HEK293 (cell line): ENCODE measurements around the gene ZNHIT3.

ENCODE experiments used
- CTCF ChIA-PET: fragments of 350-600 bp; formaldehyde crosslinking; extraction: SDS; loops from one replicate; lab custom pipeline; 2021; ENCODE audit warnings: antibody characterized with exemption; lab: Yijun Ruan, JAX
- POLR2A ChIA-PET: fragments of 300-600 bp; formaldehyde crosslinking; extraction: SDS; loops from one replicate; lab custom pipeline; 2020; ENCODE audit warnings: antibody characterized with exemption, inconsistent platforms; lab: Yijun Ruan, JAX
- H3K27ac ChIP-seq: fragments of 200-500 bp; sonication (Bioruptor generic); 2 replicates; pipeline ENCODE4 v1.5.1; 2014; ENCODE audit warnings: low read depth, low read length, control low read depth, inconsistent platforms; ENCODE audit errors: extremely low read depth
- H3K36me3 ChIP-seq, 2 experiments: fragments of 200-500 bp in 1 of 2; sonication (Bioruptor generic) in 1 of 2; 1 replicate in 1 of 2; 2 replicates in 1 of 2; pipeline ENCODE4 v1.5.1; 2014 to 2017; ENCODE audit warnings: inconsistent platforms in 2 of 2, low read length in 2 of 2; ENCODE audit not compliant: control insufficient read depth in 2 of 2, insufficient read depth in 1 of 2
- H3K4me1 ChIP-seq: fragments of 200-500 bp; sonication (Bioruptor generic); 2 replicates; pipeline ENCODE4 v1.5.1; 2014; ENCODE audit warnings: mild to moderate bottlenecking, low read length, inconsistent platforms; ENCODE audit not compliant: control insufficient read depth, insufficient read depth
- H3K4me3 ChIP-seq: 2 replicates; pipeline ENCODE4 v1.5.1; 2011; ENCODE audit warnings: low read depth, mild to moderate bottlenecking, control low read depth, low read length, moderate library complexity
- H3K9me3 ChIP-seq: fragments of 200-500 bp; sonication (Bioruptor generic); 2 replicates; pipeline ENCODE4 v1.5.1; 2014; ENCODE audit warnings: low read depth, low read length, inconsistent platforms; ENCODE audit not compliant: control insufficient read depth, insufficient read depth
- GFI1B ChIP-seq: fragments of 450-650 bp; formaldehyde crosslinking; IDR thresholded peaks from 2 replicates; pipeline ENCODE4 v1.5.1; 2016; ENCODE audit warnings: missing biosample characterization, missing genetic modification characterization
- HOXD13 ChIP-seq: sonication (generic); formaldehyde crosslinking; IDR thresholded peaks from 2 replicates; pipeline ENCODE4 v1.8.0; 2022; ENCODE audit warnings: missing genetic modification reagents, borderline replicate concordance
- REPIN1 ChIP-seq: fragments of 450-650 bp; formaldehyde crosslinking; IDR thresholded peaks from 2 replicates; pipeline ENCODE4 v1.5.1; 2017; ENCODE audit warnings: missing biosample characterization, missing genetic modification characterization, low read depth
- WT1 ChIP-seq: fragments of 450-650 bp; formaldehyde crosslinking; IDR thresholded peaks from 2 replicates; pipeline ENCODE4 v1.5.1; 2016; ENCODE audit warnings: missing biosample characterization, missing genetic modification characterization
- ZBTB21 ChIP-seq: fragments of 450-650 bp; formaldehyde crosslinking; IDR thresholded peaks from 2 replicates; pipeline ENCODE4 v1.5.1; 2017; ENCODE audit warnings: missing biosample characterization, missing genetic modification characterization
- ZFP41 ChIP-seq: fragments of 450-650 bp; formaldehyde crosslinking; IDR thresholded peaks from 2 replicates; pipeline ENCODE4 v1.5.1; 2016; ENCODE audit warnings: missing biosample characterization, missing genetic modification characterization, borderline replicate concordance
- ZIC2 ChIP-seq: fragments of 450-650 bp; formaldehyde crosslinking; IDR thresholded peaks from 2 replicates; pipeline ENCODE4 v1.5.1; 2016; ENCODE audit warnings: missing biosample characterization, missing genetic modification characterization
- ZNF10 ChIP-seq: fragments of 450-650 bp; formaldehyde crosslinking; IDR thresholded peaks from 2 replicates; pipeline ENCODE4 v1.5.1; 2017; ENCODE audit warnings: missing biosample characterization, missing genetic modification characterization
- ZNF121 ChIP-seq: fragments of 450-650 bp; formaldehyde crosslinking; IDR thresholded peaks from 2 replicates; pipeline ENCODE4 v1.5.1; 2016; ENCODE audit warnings: missing biosample characterization, missing genetic modification characterization
- ZNF132 ChIP-seq: fragments of 450-650 bp; formaldehyde crosslinking; IDR thresholded peaks from 2 replicates; pipeline ENCODE4 v1.5.1; 2017; ENCODE audit warnings: missing biosample characterization, missing genetic modification characterization, borderline replicate concordance
- ZNF266 ChIP-seq: fragments of 450-650 bp; formaldehyde crosslinking; IDR thresholded peaks from 2 replicates; pipeline ENCODE4 v1.5.1; 2016; ENCODE audit warnings: missing biosample characterization, missing genetic modification characterization, low read depth
- ZNF302 ChIP-seq: fragments of 450-650 bp; formaldehyde crosslinking; IDR thresholded peaks from 2 replicates; pipeline ENCODE4 v1.5.1; 2016; ENCODE audit warnings: missing biosample characterization, missing genetic modification characterization, low read depth
- ZNF335 ChIP-seq: fragments of 450-650 bp; formaldehyde crosslinking; conservative IDR thresholded peaks from 2 replicates; pipeline ENCODE4 v1.5.1; 2016; ENCODE audit warnings: missing biosample characterization, missing genetic modification characterization
- ZNF366 ChIP-seq: fragments of 450-650 bp; formaldehyde crosslinking; conservative IDR thresholded peaks from 2 replicates; pipeline ENCODE4 v1.5.1; 2016; ENCODE audit warnings: missing biosample characterization, missing genetic modification characterization
- ZNF473 ChIP-seq: fragments of 450-650 bp; formaldehyde crosslinking; IDR thresholded peaks from 2 replicates; pipeline ENCODE4 v1.5.1; 2017; ENCODE audit warnings: missing biosample characterization, missing genetic modification characterization
- ZNF501 ChIP-seq: fragments of 450-650 bp; formaldehyde crosslinking; IDR thresholded peaks from 2 replicates; pipeline ENCODE4 v1.5.1; 2016; ENCODE audit warnings: missing biosample characterization, missing genetic modification characterization
- ZNF530 ChIP-seq: fragments of 450-650 bp; formaldehyde crosslinking; IDR thresholded peaks from 2 replicates; pipeline ENCODE4 v1.5.1; 2016; ENCODE audit warnings: low read depth, missing biosample characterization, missing genetic modification characterization
- ZNF555 ChIP-seq: fragments of 450-650 bp; formaldehyde crosslinking; conservative IDR thresholded peaks from 2 replicates; pipeline ENCODE4 v1.5.1; 2017; ENCODE audit warnings: missing biosample characterization, mild to moderate bottlenecking, missing genetic modification characterization, inconsistent platforms
- ZNF777 ChIP-seq: fragments of 450-650 bp; formaldehyde crosslinking; IDR thresholded peaks from 2 replicates; pipeline ENCODE4 v1.5.1; 2017; ENCODE audit warnings: missing biosample characterization, missing genetic modification characterization, borderline replicate concordance
- ZNF830 ChIP-seq: fragments of 450-650 bp; IDR thresholded peaks from 2 replicates; pipeline ENCODE4 v1.5.0; 2018; ENCODE audit warnings: missing biosample characterization, missing genetic modification characterization, low read depth, mild to moderate bottlenecking, moderate library complexity
- TF ChIP-seq, protein P1 (sequence below): fragments of 450-650 bp; formaldehyde crosslinking; IDR thresholded peaks from 2 replicates; pipeline ENCODE4 v1.5.1; 2016; ENCODE audit warnings: missing biosample characterization, missing genetic modification characterization
- TF ChIP-seq, protein P2 (sequence below): fragments of 450-650 bp; formaldehyde crosslinking; IDR thresholded peaks from 2 replicates; pipeline ENCODE4 v1.5.1; 2016; ENCODE audit warnings: missing biosample characterization, missing genetic modification characterization
- TF ChIP-seq, protein P3 (sequence below): fragments of 450-650 bp; formaldehyde crosslinking; IDR thresholded peaks from 2 replicates; pipeline ENCODE4 v1.5.1; 2017; ENCODE audit warnings: missing biosample characterization, missing genetic modification characterization
- TF ChIP-seq, protein P4 (sequence below): fragments of 450-650 bp; formaldehyde crosslinking; IDR thresholded peaks from 2 replicates; pipeline ENCODE4 v1.5.1; 2016; ENCODE audit warnings: missing biosample characterization, missing genetic modification characterization
- TF ChIP-seq, protein P5 (sequence below): fragments of 450-650 bp; formaldehyde crosslinking; conservative IDR thresholded peaks from 2 replicates; pipeline ENCODE4 v1.5.1; 2016; ENCODE audit warnings: low read depth, missing biosample characterization, missing genetic modification characterization

The ZNHIT3 gene

DNA sequence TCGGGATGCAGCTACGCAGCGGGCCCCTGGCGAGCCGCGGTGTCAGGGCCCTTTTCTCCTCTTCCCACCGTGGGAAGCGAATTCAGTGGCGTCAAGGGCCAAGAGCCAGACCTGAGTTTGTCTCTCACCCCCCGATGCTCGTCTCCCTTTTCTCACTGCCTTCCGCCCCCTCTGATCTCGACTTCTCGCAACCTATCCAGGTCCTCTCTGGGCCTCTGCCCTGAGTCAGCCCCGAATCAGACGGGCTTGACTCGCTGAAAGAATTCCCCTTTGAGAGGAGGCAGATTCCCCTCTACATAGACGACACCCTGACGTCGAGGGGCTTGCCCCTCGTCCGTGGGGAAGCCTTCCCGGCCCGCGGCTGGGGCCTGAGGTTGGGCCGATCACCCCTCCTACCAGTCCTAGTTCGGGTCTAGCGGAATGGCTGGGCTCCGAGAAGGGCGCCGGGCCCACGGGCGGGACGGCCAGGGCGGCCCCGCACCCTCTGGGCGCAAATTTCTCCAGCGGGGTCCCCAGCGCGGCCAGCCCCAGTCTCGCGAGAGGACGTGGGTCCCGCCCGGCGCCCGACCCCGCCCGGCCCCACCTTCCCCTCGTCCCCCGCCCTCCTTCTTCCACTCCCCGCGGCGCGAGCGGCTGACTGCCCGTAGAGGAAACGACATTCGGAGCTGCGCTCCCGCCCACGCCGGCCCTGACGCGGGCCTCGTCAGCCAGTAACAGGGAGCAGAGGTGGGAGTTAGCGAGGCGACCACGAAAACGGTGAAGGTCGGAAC is 58.0 kb downstream of the ZNHIT3 start, which contains the start of gene GGNBP2 (continued):
- no peak for TF ChIP-seq ZBTB21
- TF ChIP-seq ZNF121, result no peak
- no peak for TF ChIP-seq REPIN1 (tag by site-specific recombination)
- peak; percentile 89 for TF ChIP-seq ZIC2 (tag by site-specific recombination)
- no peak for TF ChIP-seq ZNF473 (tag by site-specific recombination)
- TF ChIP-seq ZNF555 (tag by site-specific recombination), result no peak
- no peak for TF ChIP-seq ZNF266 (tag by site-specific recombination)
- no peak for TF ChIP-seq ZNF132 (tag by site-specific recombination)
- TF ChIP-seq GFI1B, result no peak
- peak; percentile 98 for TF ChIP-seq ZNF777 (tag by site-specific recombination)
- TF ChIP-seq, protein P1, sequence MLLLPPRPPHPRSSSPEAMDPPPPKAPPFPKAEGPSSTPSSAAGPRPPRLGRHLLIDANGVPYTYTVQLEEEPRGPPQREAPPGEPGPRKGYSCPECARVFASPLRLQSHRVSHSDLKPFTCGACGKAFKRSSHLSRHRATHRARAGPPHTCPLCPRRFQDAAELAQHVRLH, result no peak
- TF ChIP-seq ZFP41 (tag by site-specific recombination), result no peak
- TF ChIP-seq ZNF10, result peak; percentile 40; the same call in 1 of the 2 replicates
- no peak for TF ChIP-seq ZNF830 (tag by site-specific recombination)
- TF ChIP-seq, protein P2, sequence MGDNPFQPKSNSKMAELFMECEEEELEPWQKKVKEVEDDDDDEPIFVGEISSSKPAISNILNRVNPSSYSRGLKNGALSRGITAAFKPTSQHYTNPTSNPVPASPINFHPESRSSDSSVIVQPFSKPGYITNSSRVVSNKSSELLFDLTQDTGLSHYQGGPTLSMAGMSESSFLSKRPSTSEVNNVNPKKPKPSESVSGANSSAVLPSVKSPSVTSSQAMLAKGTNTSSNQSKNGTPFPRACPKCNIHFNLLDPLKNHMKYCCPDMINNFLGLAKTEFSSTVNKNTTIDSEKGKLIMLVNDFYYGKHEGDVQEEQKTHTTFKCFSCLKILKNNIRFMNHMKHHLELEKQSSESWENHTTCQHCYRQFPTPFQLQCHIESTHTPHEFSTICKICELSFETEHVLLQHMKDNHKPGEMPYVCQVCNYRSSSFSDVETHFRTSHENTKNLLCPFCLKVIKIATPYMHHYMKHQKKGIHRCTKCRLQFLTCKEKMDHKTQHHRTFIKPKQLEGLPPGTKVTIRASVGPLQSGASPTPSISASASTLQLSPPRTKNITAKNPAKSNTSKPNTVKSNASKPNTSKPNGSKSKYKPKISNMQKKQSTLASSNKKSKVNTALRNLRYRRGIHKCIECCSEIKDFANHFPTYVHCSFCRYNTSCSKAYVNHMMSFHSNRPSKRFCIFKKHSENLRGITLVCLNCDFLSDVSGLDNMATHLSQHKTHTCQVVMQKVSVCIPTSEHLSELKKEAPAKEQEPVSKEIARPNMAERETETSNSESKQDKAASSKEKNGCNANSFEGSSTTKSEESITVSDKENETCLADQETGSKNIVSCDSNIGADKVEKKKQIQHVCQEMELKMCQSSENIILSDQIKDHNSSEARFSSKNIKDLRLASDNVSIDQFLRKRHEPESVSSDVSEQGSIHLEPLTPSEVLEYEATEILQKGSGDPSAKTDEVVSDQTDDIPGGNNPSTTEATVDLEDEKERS (tag by site-specific recombination), result no peak; the same call in 1 of the 2 replicates
- no peak for TF ChIP-seq ZNF530
- TF ChIP-seq, protein P3, sequence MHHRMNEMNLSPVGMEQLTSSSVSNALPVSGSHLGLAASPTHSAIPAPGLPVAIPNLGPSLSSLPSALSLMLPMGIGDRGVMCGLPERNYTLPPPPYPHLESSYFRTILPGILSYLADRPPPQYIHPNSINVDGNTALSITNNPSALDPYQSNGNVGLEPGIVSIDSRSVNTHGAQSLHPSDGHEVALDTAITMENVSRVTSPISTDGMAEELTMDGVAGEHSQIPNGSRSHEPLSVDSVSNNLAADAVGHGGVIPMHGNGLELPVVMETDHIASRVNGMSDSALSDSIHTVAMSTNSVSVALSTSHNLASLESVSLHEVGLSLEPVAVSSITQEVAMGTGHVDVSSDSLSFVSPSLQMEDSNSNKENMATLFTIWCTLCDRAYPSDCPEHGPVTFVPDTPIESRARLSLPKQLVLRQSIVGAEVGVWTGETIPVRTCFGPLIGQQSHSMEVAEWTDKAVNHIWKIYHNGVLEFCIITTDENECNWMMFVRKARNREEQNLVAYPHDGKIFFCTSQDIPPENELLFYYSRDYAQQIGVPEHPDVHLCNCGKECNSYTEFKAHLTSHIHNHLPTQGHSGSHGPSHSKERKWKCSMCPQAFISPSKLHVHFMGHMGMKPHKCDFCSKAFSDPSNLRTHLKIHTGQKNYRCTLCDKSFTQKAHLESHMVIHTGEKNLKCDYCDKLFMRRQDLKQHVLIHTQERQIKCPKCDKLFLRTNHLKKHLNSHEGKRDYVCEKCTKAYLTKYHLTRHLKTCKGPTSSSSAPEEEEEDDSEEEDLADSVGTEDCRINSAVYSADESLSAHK, result no peak
- no peak for TF ChIP-seq WT1
- TF ChIP-seq HOXD13 (CRISPR knock-in tag), result no peak
- TF ChIP-seq, all 188 proteins: peak for 53

DNA sequence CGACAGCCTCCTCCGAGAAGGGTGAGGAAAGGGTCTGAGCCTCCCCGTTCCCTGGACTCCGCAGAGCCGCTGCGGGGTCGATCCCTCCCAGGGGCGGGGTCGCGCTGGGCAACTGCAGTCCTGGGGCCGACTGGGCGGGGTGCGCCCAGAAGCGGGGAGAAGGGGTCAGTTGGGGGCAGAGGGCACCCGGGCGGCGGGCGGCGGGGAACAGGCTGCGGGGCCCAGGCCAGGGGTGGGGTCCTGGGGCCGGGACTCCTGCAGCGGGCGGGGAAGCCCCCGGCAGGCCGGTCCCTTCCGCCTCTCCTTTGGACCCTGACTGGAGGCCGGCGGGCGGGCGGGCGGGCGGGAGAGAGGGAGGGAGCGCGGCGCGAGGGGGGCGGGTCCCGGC is 58.6 kb downstream of the ZNHIT3 start:
- Histone ChIP-seq H3K27ac (peak overlapping the region; percentile 95), H3K9me3 (no peaks in the 10 kb centered on the region), H3K36me3 (peaks cover 6 to 11% of the 10 kb centered on the region in 2 experiments), H3K4me1 (peaks cover 11% of the 10 kb centered on the region), H3K4me3 (peak overlapping the region; percentile 99)
- POLR2A ChIA-PET, result interaction anchor here (0.6 to 4.3 kb wide), 18 partner anchors 10 to 1226 kb away, joined by 3 to 81 read pairs (median 4); partner anchors contain the start of genes DHRS11, MRM1, MYO19 and PIGW
- CTCF ChIA-PET, result interaction anchor here (0.5 to 1.8 kb wide), 3 partner anchors 12 to 483 kb away, joined by 3 to 7 read pairs (median 4); no protein-coding TSS in a partner anchor
- TF ChIP-seq, protein P4, sequence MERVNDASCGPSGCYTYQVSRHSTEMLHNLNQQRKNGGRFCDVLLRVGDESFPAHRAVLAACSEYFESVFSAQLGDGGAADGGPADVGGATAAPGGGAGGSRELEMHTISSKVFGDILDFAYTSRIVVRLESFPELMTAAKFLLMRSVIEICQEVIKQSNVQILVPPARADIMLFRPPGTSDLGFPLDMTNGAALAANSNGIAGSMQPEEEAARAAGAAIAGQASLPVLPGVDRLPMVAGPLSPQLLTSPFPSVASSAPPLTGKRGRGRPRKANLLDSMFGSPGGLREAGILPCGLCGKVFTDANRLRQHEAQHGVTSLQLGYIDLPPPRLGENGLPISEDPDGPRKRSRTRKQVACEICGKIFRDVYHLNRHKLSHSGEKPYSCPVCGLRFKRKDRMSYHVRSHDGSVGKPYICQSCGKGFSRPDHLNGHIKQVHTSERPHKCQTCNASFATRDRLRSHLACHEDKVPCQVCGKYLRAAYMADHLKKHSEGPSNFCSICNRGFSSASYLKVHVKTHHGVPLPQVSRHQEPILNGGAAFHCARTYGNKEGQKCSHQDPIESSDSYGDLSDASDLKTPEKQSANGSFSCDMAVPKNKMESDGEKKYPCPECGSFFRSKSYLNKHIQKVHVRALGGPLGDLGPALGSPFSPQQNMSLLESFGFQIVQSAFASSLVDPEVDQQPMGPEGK, result peak; percentile 9; the same call in 1 of the 2 replicates
- TF ChIP-seq, protein P5, sequence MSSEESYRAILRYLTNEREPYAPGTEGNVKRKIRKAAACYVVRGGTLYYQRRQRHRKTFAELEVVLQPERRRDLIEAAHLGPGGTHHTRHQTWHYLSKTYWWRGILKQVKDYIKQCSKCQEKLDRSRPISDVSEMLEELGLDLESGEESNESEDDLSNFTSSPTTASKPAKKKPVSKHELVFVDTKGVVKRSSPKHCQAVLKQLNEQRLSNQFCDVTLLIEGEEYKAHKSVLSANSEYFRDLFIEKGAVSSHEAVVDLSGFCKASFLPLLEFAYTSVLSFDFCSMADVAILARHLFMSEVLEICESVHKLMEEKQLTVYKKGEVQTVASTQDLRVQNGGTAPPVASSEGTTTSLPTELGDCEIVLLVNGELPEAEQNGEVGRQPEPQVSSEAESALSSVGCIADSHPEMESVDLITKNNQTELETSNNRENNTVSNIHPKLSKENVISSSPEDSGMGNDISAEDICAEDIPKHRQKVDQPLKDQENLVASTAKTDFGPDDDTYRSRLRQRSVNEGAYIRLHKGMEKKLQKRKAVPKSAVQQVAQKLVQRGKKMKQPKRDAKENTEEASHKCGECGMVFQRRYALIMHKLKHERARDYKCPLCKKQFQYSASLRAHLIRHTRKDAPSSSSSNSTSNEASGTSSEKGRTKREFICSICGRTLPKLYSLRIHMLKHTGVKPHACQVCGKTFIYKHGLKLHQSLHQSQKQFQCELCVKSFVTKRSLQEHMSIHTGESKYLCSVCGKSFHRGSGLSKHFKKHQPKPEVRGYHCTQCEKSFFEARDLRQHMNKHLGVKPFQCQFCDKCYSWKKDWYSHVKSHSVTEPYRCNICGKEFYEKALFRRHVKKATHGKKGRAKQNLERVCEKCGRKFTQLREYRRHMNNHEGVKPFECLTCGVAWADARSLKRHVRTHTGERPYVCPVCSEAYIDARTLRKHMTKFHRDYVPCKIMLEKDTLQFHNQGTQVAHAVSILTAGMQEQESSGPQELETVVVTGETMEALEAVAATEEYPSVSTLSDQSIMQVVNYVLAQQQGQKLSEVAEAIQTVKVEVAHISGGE (tag by site-specific recombination), result peak; percentile 76; the same call in 1 of the 2 replicates
- TF ChIP-seq ZNF501 (tag by site-specific recombination) (no peak), ZNF335 (tag by site-specific recombination) (peak; percentile 91), ZNF366 (tag by site-specific recombination) (no peak), ZNF302 (tag by site-specific recombination) (0 out of 2 replicates have a peak, but pooled peaks have one; percentile 37)
